NCI-H510A treated with DMSO at 0.1 percent for 48 hours (cell line): ENCODE data around the gene COL23A1.
A peak's percentile ranks its signal among the peaks of the same experiment; 100 is the strongest.
"Not testable (repeated sequence)": the region's sequence is repeated elsewhere in the genome, so short reads cannot be mapped to it uniquely, and the experiment has no call there.

Source experiments
- DNase-seq: peaks from one replicate; lab custom pipeline; 2025; lab: John Stamatoyannopoulos, UW

The COL23A1 gene

GRCh38 chr5:178207917-178208280, 382.3 kb downstream of the COL23A1 start:
- no peak for DNase-seq

GRCh38 chr5:178207183-178207916, 382.8 kb downstream of the COL23A1 start:
- DNase-seq, result no peak

GRCh38 chr5:178206166-178207101, 383.8 kb downstream of the COL23A1 start:
- DNase-seq, result no peak

GRCh38 chr5:178205749-178206047, 384.5 kb downstream of the COL23A1 start:
- DNase-seq, result no peak

GRCh38 chr5:178204935-178205748, 385.1 kb downstream of the COL23A1 start:
- DNase-seq, result peak; percentile 17

GRCh38 chr5:178204182-178204934, 385.8 kb downstream of the COL23A1 start, which contains the start of gene HNRNPAB:
Gene HNRNPAB, plus strand, starts transcription at chr5:178204533. Its CDS starts 305 bp downstream, at chr5:178204838.
- DNase-seq, result peak; percentile 87

- DNase-seq, result no peak
These were observed 386.5 kb downstream of the COL23A1 start for GRCh38 chr5:178203670-178204181.

- DNase-seq, result no peak
These were observed 387.7 kb downstream of the COL23A1 start for GRCh38 chr5:178202541-178202940.

GRCh38 chr5:178201927-178202235, 388.3 kb downstream of the COL23A1 start:
- DNase-seq, result no peak

- DNase-seq, result no peak
These were observed 388.8 kb downstream of the COL23A1 start for GRCh38 chr5:178201221-178201926.

- DNase-seq, result no peak
These were observed 390.4 kb downstream of the COL23A1 start for GRCh38 chr5:178199581-178200434.

- no peak for DNase-seq
These were observed 391.5 kb downstream of the COL23A1 start for GRCh38 chr5:178198706-178199105.

GRCh38 chr5:178198151-178198550, 392.0 kb downstream of the COL23A1 start:
- DNase-seq, result not testable (repeated sequence)

GRCh38 chr5:178196986-178197385, 393.2 kb downstream of the COL23A1 start:
- DNase-seq, result no peak

- DNase-seq, result no peak
These were observed 393.8 kb downstream of the COL23A1 start for GRCh38 chr5:178196281-178196812.

GRCh38 chr5:178194026-178194425, 396.2 kb downstream of the COL23A1 start:
- DNase-seq, result no peak

GRCh38 chr5:178193251-178193809, 396.9 kb downstream of the COL23A1 start:
- no peak for DNase-seq

GRCh38 chr5:178192787-178193186, 397.4 kb downstream of the COL23A1 start:
- DNase-seq, result no peak

- no peak for DNase-seq
These were observed 397.9 kb downstream of the COL23A1 start for GRCh38 chr5:178192244-178192643.
